ENCODE data around the gene COPE. TPM values are rescaled to one million over a fixed set of nuclear protein-coding genes. Genes with fewer than 3 reads are reported as not detected.

COPE gene
- total RNA-seq, 4 donors from 2014 or later: 97.3 to 164 (median 144) TPM

DNA sequence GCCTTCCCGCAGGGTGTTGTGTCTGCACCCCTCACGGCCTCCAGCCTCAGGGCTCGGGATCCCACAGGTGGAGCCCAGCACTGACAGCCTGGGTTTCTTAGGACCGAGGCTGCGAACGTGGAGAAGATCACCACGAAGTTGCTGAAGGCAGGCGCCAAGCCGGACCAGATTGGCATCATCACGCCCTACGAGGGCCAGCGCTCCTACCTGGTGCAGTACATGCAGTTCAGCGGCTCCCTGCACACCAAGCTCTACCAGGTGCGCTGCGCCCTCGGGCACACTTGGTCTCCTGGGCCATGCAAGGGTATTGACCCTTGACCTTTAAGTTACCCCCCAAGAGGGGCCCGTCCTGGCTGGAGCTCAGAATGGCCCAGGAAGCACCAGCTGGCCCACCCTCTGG is 58.5 kb downstream of the COPE start:
- TF ChIP-seq, protein P1, sequence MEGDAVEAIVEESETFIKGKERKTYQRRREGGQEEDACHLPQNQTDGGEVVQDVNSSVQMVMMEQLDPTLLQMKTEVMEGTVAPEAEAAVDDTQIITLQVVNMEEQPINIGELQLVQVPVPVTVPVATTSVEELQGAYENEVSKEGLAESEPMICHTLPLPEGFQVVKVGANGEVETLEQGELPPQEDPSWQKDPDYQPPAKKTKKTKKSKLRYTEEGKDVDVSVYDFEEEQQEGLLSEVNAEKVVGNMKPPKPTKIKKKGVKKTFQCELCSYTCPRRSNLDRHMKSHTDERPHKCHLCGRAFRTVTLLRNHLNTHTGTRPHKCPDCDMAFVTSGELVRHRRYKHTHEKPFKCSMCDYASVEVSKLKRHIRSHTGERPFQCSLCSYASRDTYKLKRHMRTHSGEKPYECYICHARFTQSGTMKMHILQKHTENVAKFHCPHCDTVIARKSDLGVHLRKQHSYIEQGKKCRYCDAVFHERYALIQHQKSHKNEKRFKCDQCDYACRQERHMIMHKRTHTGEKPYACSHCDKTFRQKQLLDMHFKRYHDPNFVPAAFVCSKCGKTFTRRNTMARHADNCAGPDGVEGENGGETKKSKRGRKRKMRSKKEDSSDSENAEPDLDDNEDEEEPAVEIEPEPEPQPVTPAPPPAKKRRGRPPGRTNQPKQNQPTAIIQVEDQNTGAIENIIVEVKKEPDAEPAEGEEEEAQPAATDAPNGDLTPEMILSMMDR (IDR thresholded peaks at IDR 0.05; ENCODE audit: low read depth): no peak

DNA sequence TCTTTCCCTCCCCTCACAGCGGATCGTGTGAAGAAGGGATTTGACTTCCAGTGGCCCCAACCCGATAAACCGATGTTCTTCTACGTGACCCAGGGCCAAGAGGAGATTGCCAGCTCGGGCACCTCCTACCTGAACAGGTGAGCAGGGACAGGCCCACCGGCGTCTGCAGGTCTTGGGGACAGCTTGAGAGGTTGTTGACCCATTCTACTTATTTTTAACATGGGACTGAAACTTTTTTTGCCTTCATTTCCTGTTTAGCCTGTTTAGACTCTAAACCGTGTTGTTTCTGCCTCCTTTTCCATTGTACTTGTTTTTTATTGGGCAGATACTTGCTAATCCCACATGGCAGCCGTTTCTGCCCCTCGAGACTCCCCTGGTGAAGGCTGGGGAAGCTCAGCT is 58.9 kb downstream of the COPE start:
- TF ChIP-seq, protein P1 (IDR thresholded peaks at IDR 0.05; ENCODE audit: low read depth): no peak

DNA sequence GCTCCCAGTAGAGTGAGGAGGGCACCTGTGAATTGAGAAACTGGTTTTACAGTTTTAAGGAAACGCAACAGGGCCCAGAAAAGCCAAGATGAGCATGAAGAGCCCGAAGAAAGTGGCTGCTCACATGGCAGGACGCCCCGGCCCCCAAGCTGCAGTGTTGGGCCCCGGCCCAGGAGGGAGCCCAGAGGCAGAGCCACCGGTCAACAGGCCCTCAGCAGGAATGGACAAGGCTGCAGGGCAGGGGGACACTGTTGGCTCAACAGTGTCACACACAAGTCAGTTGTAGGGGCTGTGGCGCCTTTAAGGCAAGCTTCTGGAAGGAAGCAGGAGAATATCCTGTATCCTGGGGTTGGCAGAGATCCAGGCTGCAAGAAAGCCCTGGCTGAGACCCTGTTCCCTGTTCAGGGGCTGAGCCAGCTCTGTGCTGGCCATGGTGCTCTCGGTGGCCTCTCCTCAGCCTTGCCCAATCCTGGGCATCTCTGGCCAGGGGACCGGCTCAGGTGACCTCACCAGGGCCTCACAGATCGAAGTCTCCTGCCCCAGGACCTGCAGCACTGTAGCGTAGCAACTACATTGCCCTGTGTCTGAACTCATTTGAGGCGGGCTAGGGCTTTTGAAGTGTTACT is 59.4 kb downstream of the COPE start:
- TF ChIP-seq, protein P1 (IDR thresholded peaks at IDR 0.05; ENCODE audit: low read depth): no peak

DNA sequence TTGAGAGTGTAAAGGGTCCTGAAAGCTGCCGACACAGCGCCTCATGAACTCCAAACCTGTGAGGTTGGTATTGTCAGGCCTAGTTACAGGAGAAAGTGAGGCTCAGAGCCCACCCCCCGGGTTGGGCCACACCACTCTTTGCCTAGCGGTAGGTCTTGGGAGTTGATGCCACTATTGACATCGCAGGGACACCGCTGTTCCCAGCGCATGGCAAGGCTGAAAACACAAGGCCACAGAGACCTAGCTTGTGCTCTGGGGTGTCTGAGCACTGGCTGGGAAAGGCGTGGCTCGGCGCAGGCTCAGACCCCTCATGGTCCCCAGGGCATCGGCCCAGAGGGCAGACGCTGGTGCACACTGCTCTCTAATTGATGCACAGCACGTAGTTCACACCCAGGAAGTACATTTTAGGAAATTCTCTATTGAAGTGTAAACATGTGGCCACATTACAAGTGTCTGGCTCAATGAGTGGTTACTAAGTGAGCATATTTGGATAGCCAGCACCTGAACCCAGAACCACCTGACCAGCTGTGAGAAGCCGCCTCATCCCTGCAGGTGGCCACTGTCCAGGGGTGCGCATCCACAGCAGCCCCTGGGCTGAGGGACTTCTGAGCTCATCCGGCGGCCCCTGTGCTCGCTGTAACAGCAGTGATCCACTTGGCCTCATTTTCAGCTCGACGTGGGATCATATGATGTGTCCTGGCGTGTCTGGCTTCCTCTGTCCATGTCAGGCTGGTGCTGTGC is 60.1 kb downstream of the COPE start:
- TF ChIP-seq, protein P1 (IDR thresholded peaks at IDR 0.05; ENCODE audit: low read depth): no peak

DNA sequence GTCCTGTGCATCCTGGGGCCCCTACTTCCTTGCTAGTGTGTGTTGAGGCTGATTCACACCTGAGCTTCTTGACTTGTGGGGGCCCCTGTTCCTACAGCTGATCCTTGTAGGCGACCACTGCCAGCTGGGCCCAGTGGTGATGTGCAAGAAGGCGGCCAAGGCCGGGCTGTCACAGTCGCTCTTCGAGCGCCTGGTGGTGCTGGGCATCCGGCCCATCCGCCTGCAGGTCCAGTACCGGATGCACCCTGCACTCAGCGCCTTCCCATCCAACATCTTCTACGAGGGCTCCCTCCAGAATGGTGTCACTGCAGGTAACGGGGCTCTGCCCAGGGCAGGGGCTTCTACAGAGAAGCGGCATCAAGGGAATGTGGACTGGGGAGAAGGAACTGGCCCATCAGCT is 62.0 kb downstream of the COPE start:
- TF ChIP-seq, protein P1 (IDR thresholded peaks at IDR 0.05; ENCODE audit: low read depth): no peak

DNA sequence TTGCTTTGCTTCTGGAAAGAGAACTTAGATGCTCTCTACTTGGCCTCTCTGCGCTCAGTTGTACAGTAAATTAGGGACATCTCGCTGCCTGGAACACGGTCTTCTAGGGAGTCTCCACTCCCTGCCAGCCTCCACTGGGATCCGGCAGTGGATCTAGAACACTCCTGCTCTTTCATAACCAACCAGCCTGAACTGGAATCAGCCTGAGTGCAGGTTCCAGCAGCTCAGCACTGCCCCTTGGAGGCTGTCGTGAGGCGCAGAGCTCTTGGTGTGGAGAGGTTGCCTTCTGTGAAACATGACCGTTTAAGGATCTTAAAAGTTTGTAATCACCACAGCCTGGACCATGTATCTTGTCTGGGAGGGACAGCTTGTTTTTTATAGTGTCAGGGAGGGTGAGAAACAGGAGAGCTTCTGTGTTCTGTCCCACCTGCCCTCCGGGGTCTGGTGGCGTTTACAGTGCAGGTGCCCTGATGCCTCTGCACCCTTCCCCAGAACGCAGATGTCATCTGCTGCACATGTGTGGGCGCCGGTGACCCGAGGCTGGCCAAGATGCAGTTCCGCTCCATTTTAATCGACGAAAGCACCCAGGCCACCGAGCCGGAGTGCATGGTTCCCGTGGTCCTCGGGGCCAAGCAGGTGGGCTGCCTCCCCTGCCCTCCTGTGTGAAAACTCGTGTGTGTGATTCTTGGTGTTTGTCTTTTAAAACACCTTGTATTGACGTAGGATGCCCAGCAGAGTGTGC is 62.6 kb downstream of the COPE start:
- TF ChIP-seq, protein P1 (IDR thresholded peaks at IDR 0.05; ENCODE audit: low read depth): no peak

Measured in subcutaneous adipose tissue (tissue), 4 donors.